Thoracic aorta (tissue), 2 donors: Measurements from ENCODE around the gene EPN3. TPM values are rescaled to one million over a fixed set of nuclear protein-coding genes. Genes with fewer than 3 reads are reported as not detected.

Experiments used
- ATAC-seq: fragments of 150-250 bp; one replicate; pipeline ENCODE4 v1.8.0; 2017; ENCODE audit warnings: low read depth; ENCODE audit not compliant: insufficient number of reproducible peaks, low FRiP score
- DNase-seq: peaks from one replicate; pipeline ENCODE4 v3.0.0-alpha.2; 2020; ENCODE audit warnings: low spot score
- H3K27ac ChIP-seq, 2 donors: fragments of 200-600 bp; sonication (generic); 1 replicate in 1 of 2; 2 replicates in 1 of 2; pipeline ENCODE4 v1.5.1; 2016; ENCODE audit warnings: mild to moderate bottlenecking in 2 of 2, moderate library complexity in 2 of 2
- H3K27me3 ChIP-seq: fragments of 200-600 bp; sonication (generic); replicated peaks from 2 replicates; pipeline ENCODE4 v1.6.0; 2016; ENCODE audit warnings: mild to moderate bottlenecking; ENCODE audit not compliant: insufficient read depth
- H3K36me3 ChIP-seq: fragments of 200-600 bp; sonication (generic); one replicate; pipeline ENCODE4 v1.5.1; 2016
- H3K4me1 ChIP-seq, 2 donors: fragments of 200-600 bp; sonication (generic); 1 replicate in 1 of 2; 2 replicates in 1 of 2; pipeline versions ENCODE4 v1.5.1 to v1.6.0; 2016; ENCODE audit warnings: low read depth in 2 of 2, mild to moderate bottlenecking in 1 of 2; ENCODE audit not compliant: control insufficient read depth in 1 of 2
- H3K4me3 ChIP-seq: fragments of 200-600 bp; sonication (generic); 2 replicates; pipeline ENCODE4 v1.5.1; 2016; ENCODE audit warnings: mild to moderate bottlenecking
- H3K9me3 ChIP-seq: fragments of 200-600 bp; sonication (generic); 2 replicates; pipeline ENCODE4 v1.5.1; 2016
- CTCF ChIP-seq: fragments of 200-600 bp; sonication (generic); IDR thresholded peaks from one replicate; pipeline ENCODE4 v1.5.1; 2019; ENCODE audit warnings: antibody characterized with exemption
- total RNA-seq, 2 donors: library from RNA; depleted of rRNA; stranded (reverse); fragments of >200 nt; gene quantifications; one replicate each; pipeline versions ENCODE4 v1.1.0 to v1.2.3, GENCODE V29; 2016

The EPN3 gene
- total RNA-seq, 2 donors from 2014 or later = 1.4 TPM; not detected in 1

GRCh38 chr17:50531428-50532025, 1.0 kb upstream of the EPN3 start:
- DNase-seq (no peak), ATAC-seq (no peak)
- Histone ChIP-seq H3K36me3 (no peaks in the 10 kb centered on the region), H3K9me3 (no peaks in the 10 kb centered on the region), H3K4me1 (peaks cover 0 to 12% of the 10 kb centered on the region in 2 donors), H3K27me3 (peaks cover 6% of the 10 kb centered on the region), H3K4me3 (no peak overlapping the region), H3K27ac (no peak overlapping the region)
- TF ChIP-seq CTCF = no peak

GRCh38 chr17:50533185-50533584, 650 bp downstream of the EPN3 start:
- Histone ChIP-seq H3K27me3 (peaks cover 6% of the 10 kb centered on the region), H3K4me3 (no peak overlapping the region), H3K4me1 (peaks cover 0 to 12% of the 10 kb centered on the region in 2 donors), H3K9me3 (no peaks in the 10 kb centered on the region), H3K27ac (no peak overlapping the region), H3K36me3 (no peaks in the 10 kb centered on the region)
- DNase-seq = no peak
- no peak for ATAC-seq
- TF ChIP-seq CTCF = no peak

GRCh38 chr17:50533720-50534148, 1.2 kb downstream of the EPN3 start:
- Histone ChIP-seq H3K4me1 (peaks cover 0 to 12% of the 10 kb centered on the region in 2 donors), H3K36me3 (no peaks in the 10 kb centered on the region), H3K9me3 (no peaks in the 10 kb centered on the region), H3K27me3 (peaks cover 6% of the 10 kb centered on the region), H3K27ac (no peak overlapping the region), H3K4me3 (no peak overlapping the region)
- ATAC-seq (no peak), DNase-seq (no peak)
- no peak for TF ChIP-seq CTCF

- DNase-seq (no peak), ATAC-seq (no peak)
- Histone ChIP-seq H3K36me3 (no peaks in the 10 kb centered on the region), H3K9me3 (no peaks in the 10 kb centered on the region), H3K4me3 (no peak overlapping the region), H3K4me1 (peaks cover 0 to 12% of the 10 kb centered on the region in 2 donors), H3K27ac (no peak overlapping the region), H3K27me3 (peaks cover 6% of the 10 kb centered on the region)
- TF ChIP-seq CTCF = peak; percentile 12
These were observed 1.9 kb downstream of the EPN3 start for GRCh38 chr17:50534222-50534978.

- Histone ChIP-seq H3K27ac (no peak overlapping the region), H3K4me1 (peaks cover 0 to 12% of the 10 kb centered on the region in 2 donors), H3K4me3 (no peak overlapping the region), H3K36me3 (no peaks in the 10 kb centered on the region), H3K27me3 (peaks cover 6% of the 10 kb centered on the region), H3K9me3 (no peaks in the 10 kb centered on the region)
- ATAC-seq (no peak), DNase-seq (no peak)
- TF ChIP-seq CTCF = no peak
These were observed 2.4 kb downstream of the EPN3 start for GRCh38 chr17:50534979-50535326.
